HG03095 (cell line): ENCODE results near the gene TLN1.
A peak's percentile ranks its signal among the peaks of the same experiment; 100 is the strongest.

Source experiments
- ATAC-seq: cut with Tn5 transposase; IDR thresholded peaks from one replicate; pipeline ENCODE4 v1.9.1; 2021; ENCODE audit warnings: moderate library complexity; ENCODE audit not compliant: unreplicated experiment

Gene TLN1

GRCh38 chr9:35753466-35753865 lies 21.5 kb upstream of the TLN1 start:
- ATAC-seq, result no peak

GRCh38 chr9:35750256-35750531 lies 18.2 kb upstream of the TLN1 start:
- ATAC-seq, result no peak

GRCh38 chr9:35749515-35750255 lies 17.7 kb upstream of the TLN1 start:
- peak; percentile 31 for ATAC-seq

GRCh38 chr9:35748858-35749514 lies 17.0 kb upstream of the TLN1 start, which contains the start of the genes GBA2 and RGP1:
Gene GBA2 (minus strand): TSS chr9:35749228. CDS start chr9:35748704, 524 bp downstream.
Gene RGP1 (plus strand): TSS chr9:35749287. CDS start chr9:35749756, 469 bp downstream.
- ATAC-seq, result peak; percentile 72

GRCh38 chr9:35748242-35748857 lies 16.4 kb upstream of the TLN1 start:
- ATAC-seq, result no peak

- ATAC-seq, result no peak
Measured at GRCh38 chr9:35746583-35746982, 14.6 kb upstream of the TLN1 start.

GRCh38 chr9:35745569-35745968 lies 13.6 kb upstream of the TLN1 start:
- ATAC-seq, result no peak

- no peak for ATAC-seq
Measured at GRCh38 chr9:35743880-35744518, 12.0 kb upstream of the TLN1 start.

GRCh38 chr9:35743452-35743851 lies 11.5 kb upstream of the TLN1 start:
- no peak for ATAC-seq

GRCh38 chr9:35741740-35742139 lies 9.7 kb upstream of the TLN1 start:
- ATAC-seq, result no peak

- ATAC-seq, result no peak
Measured at GRCh38 chr9:35740243-35740642, 8.2 kb upstream of the TLN1 start.

- ATAC-seq, result no peak
Measured at GRCh38 chr9:35738924-35739323, 6.9 kb upstream of the TLN1 start.

- no peak for ATAC-seq
Measured at GRCh38 chr9:35738186-35738585, 6.2 kb upstream of the TLN1 start.

GRCh38 chr9:35737143-35737542 lies 5.1 kb upstream of the TLN1 start:
- no peak for ATAC-seq

- ATAC-seq, result no peak
Measured at GRCh38 chr9:35736201-35736633, 4.2 kb upstream of the TLN1 start.

- ATAC-seq, result no peak
Measured at GRCh38 chr9:35734096-35734495, 2.1 kb upstream of the TLN1 start.

- no peak for ATAC-seq
Measured at GRCh38 chr9:35732800-35733541, 976 bp upstream of the TLN1 start.

- ATAC-seq, result no peak
Measured at GRCh38 chr9:35731415-35732184, 395 bp downstream of the TLN1 start.

- ATAC-seq, result no peak
Measured at GRCh38 chr9:35730486-35730854, 1.5 kb downstream of the TLN1 start.
